ENCODE measurements around the gene PALLD.
"Not testable (repeated sequence)": the region's sequence is repeated elsewhere in the genome, so short reads cannot be mapped to it uniquely, and the experiment has no call there.

The PALLD gene

GRCh38 chr4:168712316-168712890 lies 215.6 kb downstream of the PALLD start:
- no peak for DNase-seq

GRCh38 chr4:168713253-168713652 lies 216.4 kb downstream of the PALLD start:
- DNase-seq: no peak

GRCh38 chr4:168715896-168716295 lies 219.0 kb downstream of the PALLD start:
- no peak for DNase-seq

GRCh38 chr4:168716406-168717129 lies 219.7 kb downstream of the PALLD start:
- DNase-seq: no peak

GRCh38 chr4:168717847-168718246 lies 221.0 kb downstream of the PALLD start:
- peak; percentile 80 for DNase-seq

- DNase-seq: no peak
Observed at GRCh38 chr4:168719725-168720124, 222.9 kb downstream of the PALLD start.

GRCh38 chr4:168720396-168720900 lies 223.6 kb downstream of the PALLD start:
- DNase-seq: no peak

- DNase-seq: peak; percentile 49
Observed at GRCh38 chr4:168722391-168722790, 225.5 kb downstream of the PALLD start.

- DNase-seq: peak; percentile 78
Observed at GRCh38 chr4:168723020-168723419, 226.2 kb downstream of the PALLD start.

GRCh38 chr4:168723569-168723968 lies 226.7 kb downstream of the PALLD start:
- peak; percentile 62 for DNase-seq

- no peak for DNase-seq
Observed at GRCh38 chr4:168724243-168724642, 227.4 kb downstream of the PALLD start.

GRCh38 chr4:168724686-168725411 lies 228.0 kb downstream of the PALLD start:
- DNase-seq: peak; percentile 86

- DNase-seq: no peak
Observed at GRCh38 chr4:168725930-168726329, 229.1 kb downstream of the PALLD start.

- not testable (repeated sequence) for DNase-seq
Observed at GRCh38 chr4:168727181-168727580, 230.3 kb downstream of the PALLD start.

GRCh38 chr4:168731006-168731636 lies 234.3 kb downstream of the PALLD start:
- no peak for DNase-seq

GRCh38 chr4:168731706-168732414 lies 235.0 kb downstream of the PALLD start:
- DNase-seq: no peak

- no peak for DNase-seq
Observed at GRCh38 chr4:168732714-168733113, 235.9 kb downstream of the PALLD start.

- DNase-seq: no peak
Observed at GRCh38 chr4:168734703-168735678, 238.1 kb downstream of the PALLD start.

GRCh38 chr4:168735735-168736134 lies 238.9 kb downstream of the PALLD start:
- no peak for DNase-seq

GRCh38 chr4:168736860-168737805 lies 240.3 kb downstream of the PALLD start:
- no peak for DNase-seq
